Peyer's patch (tissue), 4 donors: ENCODE data around the gene JAK1.

Experiments used
- CTCF ChIP-seq, 6 experiments: fragments of 450-650 bp in 4 of 6; fragments of 200-600 bp in 2 of 6; sonication (generic) in 1 of 6; IDR thresholded peaks; one replicate each; pipeline ENCODE4 v1.5.1; 2017 to 2019; ENCODE audit warnings: antibody characterized with exemption in 6 of 6, mild to moderate bottlenecking in 3 of 6, moderate library complexity in 1 of 6
- POLR2A ChIP-seq, 2 donors: fragments of 450-650 bp; IDR thresholded peaks; one replicate each; pipeline ENCODE4 v1.5.1; 2017; ENCODE audit warnings: antibody characterized with exemption in 2 of 2, mild to moderate bottlenecking in 2 of 2, moderate library complexity in 2 of 2

GRCh38 chr1:64932962-64933295, 33.4 kb downstream of the JAK1 start:
- no peak for TF ChIP-seq CTCF (IDR thresholded peaks at IDR 0.05)
- TF ChIP-seq POLR2A (IDR thresholded peaks at IDR 0.05) = no peak
